GM15510 (cell line): ENCODE results near the gene CASP7.

Experiments used
- POLR2A ChIP-seq: IDR thresholded peaks from 3 replicates; pipeline ENCODE4 v1.6.1; 2011; ENCODE audit warnings: borderline replicate concordance; ENCODE audit not compliant: insufficient read length; ENCODE audit errors: extremely low read depth

Gene CASP7

DNA sequence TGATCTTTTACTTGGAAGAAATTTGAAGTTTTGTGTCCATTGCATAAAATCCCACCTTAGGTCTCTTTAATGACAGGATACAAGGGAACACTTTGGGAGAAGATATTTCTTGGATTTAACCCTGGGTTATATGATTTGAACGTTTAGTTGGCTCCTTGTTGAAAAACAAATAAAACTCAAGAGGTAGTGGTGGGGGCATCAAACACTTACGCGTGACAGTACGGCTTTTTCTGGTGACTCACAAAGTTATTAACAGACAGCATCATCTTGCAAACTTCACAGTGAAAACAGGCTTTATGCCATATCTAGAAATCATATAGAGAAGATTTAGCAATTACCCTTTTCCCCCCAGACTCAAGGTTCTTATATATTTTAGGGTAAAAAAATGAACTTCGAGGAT, 16.6 kb upstream of the CASP7 start:
- no peak for TF ChIP-seq POLR2A

DNA sequence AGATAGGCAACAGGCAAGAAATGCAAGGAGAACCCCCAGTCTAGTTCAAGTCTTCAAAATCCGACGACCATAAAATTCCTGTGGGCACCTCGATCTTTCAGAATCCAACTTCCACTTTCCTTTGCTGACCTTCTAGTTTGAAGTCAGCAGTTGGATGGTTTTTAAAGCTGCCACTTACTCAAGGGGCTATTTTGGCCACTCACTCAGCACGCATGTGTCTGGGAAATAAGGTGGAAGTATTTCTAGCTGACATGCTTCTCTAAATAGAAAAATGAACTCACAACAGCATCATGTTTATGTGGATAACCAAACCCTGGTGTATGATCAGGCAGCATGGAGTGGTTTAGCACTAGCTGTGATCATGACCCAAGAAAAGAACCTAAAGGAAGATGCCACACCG, 15.8 kb upstream of the CASP7 start, which contains the start of gene NRAP:
Gene NRAP, minus strand, starts transcription at position 134 of the 400 bp plus-strand sequence. CDS start 159 bp downstream, outside the sequence.
- no peak for TF ChIP-seq POLR2A

DNA sequence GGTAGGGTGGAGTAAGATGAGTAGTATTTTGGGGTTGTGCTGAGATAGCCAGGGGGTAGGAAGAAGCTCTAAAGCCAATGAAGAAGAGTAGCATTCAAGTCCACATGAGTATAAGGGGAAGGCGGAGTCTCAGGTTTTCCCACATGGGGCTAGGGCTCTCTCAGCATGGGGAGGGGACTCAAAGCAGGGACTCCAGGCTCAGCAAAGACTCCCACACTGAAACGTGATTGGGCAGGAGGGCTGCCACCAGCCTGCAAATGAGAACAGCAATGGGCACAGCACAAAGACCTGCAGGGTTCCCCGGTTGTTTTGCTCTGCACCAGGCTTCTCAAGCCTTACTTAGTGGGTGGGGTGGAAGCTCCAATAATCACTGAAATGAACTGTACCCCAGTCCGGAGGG, 14.4 kb upstream of the CASP7 start:
- no peak for TF ChIP-seq POLR2A

DNA sequence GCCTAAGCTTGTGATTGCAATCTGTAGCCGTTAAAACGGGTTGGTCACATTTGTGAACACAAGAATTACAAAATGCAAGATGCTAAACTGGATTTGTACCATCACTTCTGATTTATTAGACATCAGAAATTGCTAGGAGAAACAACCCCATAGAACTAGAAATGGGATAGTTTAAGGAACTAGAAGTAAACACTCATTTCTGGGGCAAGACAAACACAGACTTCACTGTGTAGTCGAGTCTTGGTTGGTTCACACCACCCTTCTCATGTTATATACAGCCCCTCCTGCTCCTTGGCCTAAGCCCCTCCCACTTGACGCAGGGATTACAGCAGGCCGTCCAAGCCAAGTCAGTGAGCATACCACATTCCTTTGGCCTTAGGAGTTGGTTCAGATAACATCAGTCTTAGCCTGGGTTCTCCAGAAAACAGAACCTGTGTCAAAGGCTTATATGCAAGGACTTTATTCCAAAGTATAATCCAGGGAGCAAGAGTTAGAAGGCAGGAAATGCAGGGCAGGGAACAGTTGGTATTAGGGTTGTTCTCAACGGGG, 13.8 kb upstream of the CASP7 start:
- TF ChIP-seq POLR2A = no peak

DNA sequence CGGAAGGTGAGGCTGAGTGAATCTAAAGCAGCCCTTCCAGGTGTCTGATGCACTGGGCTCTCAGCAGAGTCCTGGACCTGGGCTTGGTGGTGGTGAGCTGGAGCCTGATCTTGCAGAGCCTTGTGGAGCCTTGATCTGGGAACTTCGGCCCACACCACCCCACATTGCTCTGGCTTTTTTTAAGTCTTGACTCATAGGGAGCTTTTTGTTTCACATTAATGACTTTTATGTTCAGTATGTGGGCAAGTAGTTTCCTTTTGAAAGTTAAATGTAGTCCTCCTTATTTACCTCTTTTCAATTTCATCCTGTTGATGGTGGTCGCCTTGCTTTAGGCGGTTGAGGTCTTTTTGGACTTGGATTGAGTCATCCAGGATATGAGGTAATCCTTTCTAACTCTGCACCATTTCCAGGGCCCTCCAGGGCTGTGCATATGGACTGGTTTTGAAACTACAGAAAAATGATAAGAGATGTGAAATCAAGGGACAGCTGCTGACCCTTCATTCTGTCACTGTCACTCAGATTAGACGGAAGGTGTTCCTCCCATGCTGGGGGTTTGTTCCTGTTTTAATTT, 12.9 kb upstream of the CASP7 start:
- TF ChIP-seq POLR2A = no peak

DNA sequence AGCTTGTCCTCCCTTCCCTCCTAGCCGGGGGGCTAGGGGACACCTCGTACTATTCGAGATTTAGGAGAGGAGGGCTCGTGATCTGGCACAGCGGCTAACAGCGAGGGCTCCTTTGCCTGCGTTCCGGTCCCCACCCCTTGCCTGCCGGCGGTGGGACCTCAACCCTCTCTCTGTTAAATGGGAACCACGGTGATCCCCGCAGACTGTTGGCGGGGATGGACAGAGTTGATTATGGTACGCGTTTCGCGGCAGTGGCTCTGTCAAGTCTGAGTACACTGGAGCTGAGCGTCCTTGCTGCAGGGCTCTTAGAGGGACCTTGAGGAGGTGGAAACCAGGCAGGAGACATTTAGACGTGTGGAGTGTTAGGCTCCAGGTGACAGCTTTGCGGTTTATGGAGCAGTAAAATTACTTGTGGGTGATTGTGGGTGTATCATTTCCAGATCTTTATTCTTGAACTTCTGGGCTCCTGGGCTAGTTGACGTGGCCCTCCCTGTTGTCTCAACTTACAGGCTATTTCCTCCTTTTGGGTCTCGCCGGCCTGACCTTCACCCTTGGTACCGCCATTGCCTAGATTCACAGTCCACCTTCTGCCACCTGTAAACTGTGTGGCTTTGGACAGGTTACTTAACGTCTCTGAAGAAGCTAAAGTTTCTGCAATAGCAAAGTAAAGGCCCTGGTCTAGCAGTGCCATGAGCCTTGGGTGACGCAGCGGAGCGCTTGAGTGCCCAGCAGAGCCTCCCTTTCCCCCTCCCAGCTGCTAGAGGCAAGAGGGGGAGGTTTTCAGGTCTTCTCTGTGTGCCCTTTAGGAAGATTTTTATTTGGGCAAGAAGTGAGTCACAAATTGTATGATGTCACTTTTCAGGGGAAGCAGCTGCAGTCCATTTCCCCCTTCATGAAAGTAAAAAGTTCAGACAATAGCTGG, 739 bp downstream of the CASP7 start:
- peak; percentile 11 for TF ChIP-seq POLR2A

DNA sequence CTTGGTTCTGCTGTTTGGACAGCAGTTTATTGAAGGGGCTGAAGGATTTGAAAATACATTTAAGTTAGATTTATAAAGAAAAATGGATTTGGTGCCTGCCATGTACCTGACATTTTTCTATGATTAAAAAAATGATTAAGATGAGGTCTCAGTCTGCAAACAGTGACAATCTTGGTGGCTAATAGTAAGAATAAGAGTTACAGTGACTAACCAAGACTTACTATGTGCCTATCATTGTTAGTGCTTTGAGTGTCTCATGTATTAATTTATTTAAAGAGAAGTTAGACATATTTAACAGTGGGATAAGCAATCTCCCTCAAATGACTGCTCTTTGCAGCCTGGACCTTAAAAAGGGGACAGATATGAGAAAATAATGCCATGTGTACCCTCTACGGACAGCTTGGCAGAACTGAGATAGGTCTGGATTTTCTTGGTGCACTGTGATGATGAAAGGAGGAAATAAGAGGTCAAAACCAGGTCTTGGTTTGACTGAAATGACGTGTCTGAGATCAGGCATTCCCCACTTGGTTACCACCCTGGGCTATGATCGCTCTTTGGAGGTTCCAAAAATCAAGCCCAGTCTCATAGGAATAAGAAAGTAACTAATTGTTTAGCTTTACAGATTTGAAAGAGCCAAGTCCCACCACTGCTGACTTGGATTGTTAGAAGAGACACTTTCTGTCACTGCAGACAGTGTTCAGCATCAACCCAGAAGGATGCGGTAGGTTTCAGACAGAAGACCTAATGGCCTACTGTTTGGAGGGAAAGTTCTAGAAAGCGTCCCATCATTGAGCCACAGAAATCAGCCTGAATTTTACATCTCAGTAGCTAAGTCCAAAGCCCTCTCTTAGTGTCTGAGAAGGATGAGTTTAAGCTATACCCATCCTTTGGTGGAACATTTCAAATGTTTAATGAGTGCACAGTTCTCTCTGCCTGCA, 2.1 kb downstream of the CASP7 start:
- TF ChIP-seq POLR2A = no peak

DNA sequence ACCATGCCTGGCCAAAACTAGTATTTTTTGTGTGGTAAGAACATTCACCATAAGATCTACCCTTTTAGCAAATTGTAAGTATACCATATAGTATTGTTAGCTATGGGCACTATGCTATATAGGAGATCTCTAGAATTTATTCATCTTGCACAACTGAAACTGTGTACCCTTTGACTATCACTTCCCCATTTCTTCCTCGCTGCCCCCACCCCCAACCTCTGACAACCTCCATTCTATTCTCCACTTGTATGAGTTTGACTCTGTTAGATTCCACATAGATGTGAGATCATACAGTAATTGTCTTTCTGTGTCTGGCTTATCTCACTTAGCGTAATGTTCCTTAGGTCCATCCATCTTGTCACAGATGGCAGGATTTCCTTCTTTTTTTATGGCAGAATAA, 3.6 kb downstream of the CASP7 start:
- TF ChIP-seq POLR2A = no peak

DNA sequence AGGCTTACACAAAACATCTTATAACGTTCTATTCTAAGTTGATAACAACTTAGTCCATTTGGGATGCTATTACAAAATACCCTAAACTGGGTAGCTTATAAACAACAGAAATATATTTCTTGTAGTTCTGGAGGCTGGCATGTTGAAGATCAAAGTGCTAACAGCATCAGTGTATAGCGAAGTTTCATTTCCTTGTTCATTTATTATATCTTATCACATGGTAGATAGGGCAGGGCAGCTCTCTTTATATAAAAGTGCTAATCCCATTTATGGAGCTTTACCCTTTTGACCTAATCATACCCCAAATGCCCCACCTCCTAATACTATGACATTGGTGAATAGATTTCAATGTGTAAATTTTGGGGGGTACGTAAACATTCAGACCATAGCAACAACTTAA, 6.3 kb downstream of the CASP7 start:
- TF ChIP-seq POLR2A = no peak

DNA sequence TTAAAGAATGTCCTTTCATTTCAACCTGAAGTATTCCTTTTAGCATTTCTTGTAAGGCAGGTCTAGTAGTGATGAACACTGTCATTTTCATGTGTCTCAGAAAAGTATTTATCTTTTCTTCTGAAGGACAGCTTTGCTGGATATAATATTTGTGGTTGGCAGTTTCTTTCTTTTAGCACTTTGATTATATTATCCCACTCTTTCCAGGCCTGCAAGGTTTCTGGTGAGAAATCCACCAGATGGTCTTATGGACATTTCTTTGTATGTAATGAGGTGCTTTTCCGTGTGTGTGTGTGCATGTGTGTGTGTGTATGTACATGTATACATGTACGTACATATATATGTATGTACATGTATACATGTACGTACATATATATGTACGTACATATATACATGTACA, 7.3 kb downstream of the CASP7 start:
- no peak for TF ChIP-seq POLR2A

DNA sequence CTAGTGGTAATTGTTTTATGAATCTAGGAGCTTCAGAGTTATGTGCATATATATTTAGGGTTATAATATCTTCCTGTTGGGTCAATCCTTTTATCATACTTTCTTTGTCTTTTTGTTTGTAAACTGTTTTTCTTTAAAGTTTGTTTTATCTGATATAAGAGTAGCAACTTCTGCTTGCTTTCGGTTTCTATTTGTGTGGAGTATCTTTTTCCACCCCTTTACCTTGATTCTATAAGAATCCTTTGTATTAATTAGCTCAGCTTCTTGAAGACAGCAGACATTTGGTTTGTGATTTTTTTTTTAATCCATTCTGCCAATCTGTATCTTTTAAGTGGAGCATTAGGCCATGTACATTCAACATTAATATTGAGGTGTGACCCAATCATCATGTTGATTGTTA, 9.3 kb downstream of the CASP7 start:
- TF ChIP-seq POLR2A = no peak

DNA sequence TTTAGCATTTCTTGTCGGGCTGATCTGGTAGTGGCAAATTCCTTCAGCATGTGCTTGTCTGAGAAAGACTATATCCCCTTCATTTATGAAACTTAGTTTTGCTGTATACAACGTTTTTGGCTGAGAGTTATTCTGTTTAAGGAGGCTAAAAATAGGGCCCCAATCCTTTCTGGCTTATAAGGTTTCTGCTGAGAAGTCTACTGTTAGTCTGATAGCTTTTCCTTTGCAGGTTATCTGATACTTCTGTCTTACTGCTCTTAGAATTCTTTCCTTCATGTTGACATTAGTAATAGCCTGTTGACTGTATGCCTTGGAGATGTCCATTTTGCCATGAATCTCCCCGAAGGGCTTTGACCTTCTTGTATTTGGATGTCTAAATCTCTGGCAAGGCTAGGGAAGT, 9.9 kb downstream of the CASP7 start:
- no peak for TF ChIP-seq POLR2A

DNA sequence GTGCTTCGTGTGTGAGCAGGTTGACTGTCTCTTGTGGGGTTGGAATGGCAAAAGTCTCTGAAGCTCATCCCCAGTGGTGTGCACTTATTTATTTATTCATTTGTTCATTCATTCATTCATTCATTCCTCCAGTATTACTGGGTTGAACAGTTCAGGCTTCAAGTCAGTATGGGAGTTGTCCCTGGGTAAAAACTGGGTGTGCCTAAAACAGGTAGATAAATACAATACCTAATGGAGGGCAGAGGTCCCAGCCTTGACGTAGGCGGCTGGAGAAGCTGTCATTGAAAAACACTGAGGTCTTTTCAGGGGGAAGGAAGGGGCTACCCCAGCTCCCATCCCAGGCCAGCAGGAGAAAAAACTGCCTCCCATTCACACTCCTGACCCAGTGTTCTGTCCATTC, 11.0 kb downstream of the CASP7 start:
- no peak for TF ChIP-seq POLR2A

DNA sequence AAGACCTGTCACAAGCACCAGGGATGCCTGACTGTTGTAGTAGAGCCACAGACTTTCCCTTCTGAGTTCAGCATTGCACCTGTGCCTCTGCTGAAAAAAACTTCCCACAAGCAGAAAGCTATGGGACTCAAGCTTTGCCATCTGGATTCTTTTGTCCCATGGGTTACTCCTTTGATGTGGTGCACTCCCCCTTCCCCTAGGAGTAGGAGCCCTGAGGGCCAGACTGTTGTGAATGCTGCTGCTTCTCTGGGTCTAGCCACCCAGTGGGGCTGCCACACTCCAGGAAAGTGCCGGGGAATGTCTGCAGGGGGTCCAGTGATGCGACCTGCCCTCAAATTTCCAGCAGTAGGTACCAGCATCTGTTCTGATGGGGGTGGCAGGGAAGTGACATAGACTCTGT, 11.7 kb downstream of the CASP7 start:
- TF ChIP-seq POLR2A = no peak

DNA sequence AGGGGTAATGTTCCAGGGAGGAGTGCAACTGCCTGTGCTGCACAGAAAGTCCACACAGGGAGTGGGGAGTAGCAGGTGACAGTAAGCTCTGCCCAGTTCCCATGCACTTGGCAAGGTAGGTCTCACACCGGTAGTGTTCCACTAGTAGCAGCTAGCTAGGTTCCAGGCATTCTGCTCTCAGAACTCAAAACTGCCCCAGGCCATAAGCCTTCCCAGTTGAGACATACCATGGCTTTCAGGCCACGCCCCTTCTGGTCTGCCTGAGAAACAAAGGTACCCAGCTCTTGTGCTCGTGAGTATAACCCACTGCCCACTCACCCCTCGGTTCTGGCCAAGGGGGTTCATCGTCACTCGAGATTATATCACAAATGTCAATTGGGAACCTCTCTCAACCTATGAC, 12.6 kb downstream of the CASP7 start:
- no peak for TF ChIP-seq POLR2A
